HG03175 (cell line): Measurements from ENCODE around the gene SEMA4D.

Experiments
- ATAC-seq: cut with Tn5 transposase; IDR thresholded peaks from one replicate; pipeline ENCODE4 v1.9.1; 2021; ENCODE audit warnings: mild to moderate bottlenecking, moderate library complexity; ENCODE audit not compliant: unreplicated experiment

The SEMA4D gene

GRCh38 chr9:89433826-89434225, 64.1 kb downstream of the SEMA4D start:
- no peak for ATAC-seq

- no peak for ATAC-seq
Measured at GRCh38 chr9:89432986-89433530, 64.9 kb downstream of the SEMA4D start.

GRCh38 chr9:89431930-89432725, 65.8 kb downstream of the SEMA4D start:
- ATAC-seq: no peak

GRCh38 chr9:89430995-89431394, 66.9 kb downstream of the SEMA4D start:
- ATAC-seq: no peak

- no peak for ATAC-seq
Measured at GRCh38 chr9:89428901-89429890, 68.7 kb downstream of the SEMA4D start.

GRCh38 chr9:89428222-89428761, 69.6 kb downstream of the SEMA4D start:
- ATAC-seq: no peak

GRCh38 chr9:89427621-89428221, 70.2 kb downstream of the SEMA4D start:
- ATAC-seq: no peak

- peak; percentile 81 for ATAC-seq
Measured at GRCh38 chr9:89426384-89426961, 71.4 kb downstream of the SEMA4D start.

GRCh38 chr9:89425921-89426383, 72.0 kb downstream of the SEMA4D start:
- peak; percentile 4 for ATAC-seq

- no peak for ATAC-seq
Measured at GRCh38 chr9:89425024-89425805, 72.7 kb downstream of the SEMA4D start.

- ATAC-seq: no peak
Measured at GRCh38 chr9:89422151-89422975, 75.5 kb downstream of the SEMA4D start.

GRCh38 chr9:89421595-89421994, 76.3 kb downstream of the SEMA4D start:
- ATAC-seq: no peak

GRCh38 chr9:89420397-89421178, 77.3 kb downstream of the SEMA4D start:
- ATAC-seq: no peak

- no peak for ATAC-seq
Measured at GRCh38 chr9:89419978-89420394, 77.9 kb downstream of the SEMA4D start.

- ATAC-seq: peak; percentile 89
Measured at GRCh38 chr9:89418882-89419640, 78.9 kb downstream of the SEMA4D start.

- peak; percentile 15 for ATAC-seq
Measured at GRCh38 chr9:89418474-89418845, 79.5 kb downstream of the SEMA4D start.

GRCh38 chr9:89417832-89418473, 80.0 kb downstream of the SEMA4D start:
- peak; percentile 26 for ATAC-seq
